HS-27A (cell line): ENCODE measurements around the gene DOC2B.
"Not testable (repeated sequence)": the region's sequence is repeated elsewhere in the genome, so short reads cannot be mapped to it uniquely, and the experiment has no call there.

Source experiments
- DNase-seq: peaks from one replicate; pipeline ENCODE4 v3.0.0-alpha.2; 2012; ENCODE audit warnings: low read depth, missing footprints

Gene DOC2B

DNA sequence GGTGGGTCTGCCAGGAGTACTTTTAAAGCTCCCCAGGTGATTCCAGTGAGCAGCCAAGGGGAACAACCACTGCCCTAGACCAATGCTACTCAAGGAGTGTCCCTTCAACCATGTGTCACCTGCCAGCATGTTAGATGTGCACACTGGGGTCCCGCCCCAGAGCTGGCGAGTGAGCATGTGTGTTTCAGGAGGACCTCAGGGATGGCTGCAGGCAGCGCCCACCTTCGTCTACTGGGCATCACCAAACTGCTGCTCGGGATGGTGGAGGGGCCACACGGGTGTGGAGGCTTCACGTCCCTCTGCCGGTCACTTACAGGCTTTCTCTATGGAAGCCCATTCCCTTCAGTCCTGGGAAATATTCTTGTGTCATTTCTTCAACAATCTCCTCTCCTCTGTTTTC is 29.0 kb upstream of the DOC2B start:
- no peak for DNase-seq

GRCh38 chr17:208429-208828 is 27.0 kb upstream of the DOC2B start:
- no peak for DNase-seq

DNA sequence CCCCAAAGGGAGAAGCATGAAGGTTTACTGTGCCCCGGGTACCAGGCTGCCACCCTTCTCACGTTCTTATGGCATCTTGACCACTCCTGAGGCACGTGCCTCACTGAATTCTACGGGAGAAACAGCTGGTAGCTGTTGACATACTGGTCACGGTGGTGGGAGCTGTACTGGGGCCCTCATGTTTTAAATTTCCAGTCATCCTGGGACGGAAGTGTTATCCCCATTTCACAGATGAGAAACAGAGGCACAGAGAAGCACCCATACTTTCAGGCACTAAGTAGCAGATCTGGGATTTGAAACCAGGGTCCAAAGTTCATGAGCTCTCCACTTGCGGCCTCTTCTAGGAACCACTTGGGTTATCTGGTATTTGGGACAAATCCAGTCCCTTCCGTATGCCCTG is 26.3 kb upstream of the DOC2B start:
- no peak for DNase-seq

GRCh38 chr17:206941-207560 is 25.6 kb upstream of the DOC2B start:
- DNase-seq: no peak

DNA sequence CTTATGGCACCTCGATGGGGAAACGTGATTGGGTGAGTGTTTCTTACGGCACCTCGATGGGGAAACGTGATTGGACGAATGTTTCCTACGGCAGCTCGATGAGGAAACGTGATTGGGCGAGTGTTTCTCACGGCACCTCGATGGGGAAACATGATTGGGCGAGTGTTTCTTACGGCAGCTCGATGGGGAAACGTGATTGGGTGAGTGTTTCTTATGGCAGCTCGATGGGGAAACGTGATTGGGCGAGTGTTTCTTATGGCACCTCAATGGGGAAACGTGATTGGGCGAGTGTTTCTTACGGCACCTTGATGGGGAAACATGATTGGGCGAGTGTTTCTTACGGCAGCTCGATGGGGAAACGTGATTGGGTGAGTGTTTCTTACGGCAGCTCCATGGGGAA is 25.0 kb upstream of the DOC2B start:
- not testable (repeated sequence) for DNase-seq

GRCh38 chr17:205817-206216 is 24.4 kb upstream of the DOC2B start:
- DNase-seq: no peak

DNA sequence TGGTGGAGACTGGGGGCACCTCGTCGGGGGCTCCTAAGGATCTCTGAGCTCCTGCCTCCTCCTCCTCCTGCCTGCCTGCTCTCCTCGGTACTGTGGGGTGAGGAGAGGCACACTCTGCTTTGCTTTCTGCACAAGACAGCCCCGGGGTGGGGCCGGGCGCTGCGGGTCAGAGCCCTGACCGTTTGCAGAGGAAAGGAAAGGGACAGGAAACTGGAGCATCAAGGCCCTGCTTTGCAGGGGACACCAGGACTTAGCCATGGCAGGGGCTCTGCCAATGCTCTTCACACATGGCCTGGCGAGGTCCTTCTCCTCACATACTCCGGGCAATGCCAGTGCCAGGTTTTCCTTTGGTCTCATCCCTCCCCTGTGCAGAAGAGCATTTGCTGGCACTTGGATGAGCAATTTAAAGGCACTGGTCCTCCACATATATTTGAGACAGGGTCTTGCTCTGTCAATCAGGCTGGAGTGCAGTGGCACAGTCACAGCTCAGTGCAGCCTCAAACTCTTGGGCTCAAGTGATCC is 23.8 kb upstream of the DOC2B start:
- DNase-seq: no peak

GRCh38 chr17:204427-205147 is 23.1 kb upstream of the DOC2B start:
- no peak for DNase-seq

- no peak for DNase-seq
Observed at GRCh38 chr17:202501-202951, 21.1 kb upstream of the DOC2B start.

- DNase-seq: not testable (repeated sequence)
Observed at GRCh38 chr17:201736-202135, 20.3 kb upstream of the DOC2B start.

GRCh38 chr17:201257-201656 is 19.8 kb upstream of the DOC2B start:
- DNase-seq: not testable (repeated sequence)

DNA sequence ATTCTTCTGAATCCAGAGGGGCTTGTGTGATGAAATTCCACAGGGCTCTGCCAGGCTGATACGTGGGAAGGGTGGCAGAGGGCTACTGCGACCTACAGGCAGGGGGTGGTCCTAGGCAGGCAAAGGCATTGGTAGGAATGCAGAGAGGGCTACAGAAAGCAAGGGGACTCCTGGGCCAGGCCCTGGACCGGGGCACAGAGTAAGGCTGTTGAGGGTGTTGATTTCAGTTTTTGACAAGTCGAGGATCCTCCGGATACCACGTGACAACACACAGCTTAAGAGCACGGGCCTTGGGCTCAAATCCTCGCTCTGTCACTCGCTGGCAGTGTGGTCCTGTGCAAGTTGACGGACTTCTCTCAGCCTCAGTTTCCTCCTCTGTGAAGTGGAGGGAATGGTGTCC is 19.1 kb upstream of the DOC2B start:
- DNase-seq: no peak

- DNase-seq: no peak
Observed at GRCh38 chr17:199806-200545, 18.5 kb upstream of the DOC2B start.

DNA sequence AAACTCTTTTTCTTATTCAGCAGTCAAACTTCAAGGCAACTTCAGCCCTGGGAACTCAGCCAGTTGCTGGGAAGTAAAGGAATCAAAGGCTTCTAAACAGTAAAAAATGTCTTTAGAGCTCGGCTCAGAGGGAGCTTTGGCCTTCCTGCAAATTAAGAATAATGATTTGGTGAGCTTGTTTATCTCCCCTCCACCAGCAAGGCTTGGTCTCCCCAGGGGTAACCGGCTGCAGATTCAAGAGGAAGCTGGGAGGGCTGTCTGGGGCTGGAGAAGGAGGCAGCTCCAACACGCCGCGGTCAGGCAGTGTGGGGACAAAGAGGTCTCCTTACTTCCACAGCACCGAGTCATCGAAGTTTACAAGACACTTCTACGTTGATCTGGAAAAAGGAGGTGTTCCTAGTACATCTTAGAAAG is 17.7 kb upstream of the DOC2B start:
- no peak for DNase-seq

DNA sequence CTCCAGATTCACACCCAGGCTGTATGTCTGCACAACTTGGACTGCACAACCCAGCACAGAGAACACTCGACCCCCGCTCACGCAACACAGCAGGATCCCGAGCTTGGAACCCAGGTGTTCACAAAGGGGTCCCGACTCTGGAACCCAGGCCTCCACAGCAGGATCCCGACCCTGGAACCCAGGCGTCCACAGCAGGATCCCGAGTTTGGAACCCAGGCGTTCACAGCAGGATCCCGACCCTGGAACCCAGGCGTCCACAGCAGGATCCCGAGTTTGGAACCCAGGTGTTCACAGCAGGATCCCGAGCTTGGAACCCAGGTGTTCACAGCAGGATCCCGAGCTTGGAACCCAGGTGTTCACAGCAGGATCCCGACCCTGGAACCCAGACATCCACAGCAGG is 16.8 kb upstream of the DOC2B start:
- DNase-seq: not testable (repeated sequence)

DNA sequence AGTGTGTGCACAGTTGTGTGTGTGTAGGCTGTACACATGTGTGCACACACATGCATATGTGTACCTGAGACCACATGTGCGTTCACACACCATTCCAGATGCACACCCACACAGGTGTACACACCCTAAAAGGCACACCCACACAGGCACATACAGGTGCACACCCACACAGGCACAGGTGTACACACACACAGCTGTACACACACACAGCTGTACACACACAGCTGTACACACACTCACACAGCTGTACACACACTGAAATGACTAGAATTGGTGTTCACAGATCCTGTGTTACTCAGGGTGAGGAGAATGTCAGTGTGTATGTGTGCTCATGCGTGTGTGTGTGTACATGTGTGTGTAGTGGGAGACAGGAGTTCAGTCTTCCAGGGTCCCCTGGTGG is 15.9 kb upstream of the DOC2B start:
- no peak for DNase-seq

- no peak for DNase-seq
Observed at GRCh38 chr17:194828-195602, 13.6 kb upstream of the DOC2B start.

DNA sequence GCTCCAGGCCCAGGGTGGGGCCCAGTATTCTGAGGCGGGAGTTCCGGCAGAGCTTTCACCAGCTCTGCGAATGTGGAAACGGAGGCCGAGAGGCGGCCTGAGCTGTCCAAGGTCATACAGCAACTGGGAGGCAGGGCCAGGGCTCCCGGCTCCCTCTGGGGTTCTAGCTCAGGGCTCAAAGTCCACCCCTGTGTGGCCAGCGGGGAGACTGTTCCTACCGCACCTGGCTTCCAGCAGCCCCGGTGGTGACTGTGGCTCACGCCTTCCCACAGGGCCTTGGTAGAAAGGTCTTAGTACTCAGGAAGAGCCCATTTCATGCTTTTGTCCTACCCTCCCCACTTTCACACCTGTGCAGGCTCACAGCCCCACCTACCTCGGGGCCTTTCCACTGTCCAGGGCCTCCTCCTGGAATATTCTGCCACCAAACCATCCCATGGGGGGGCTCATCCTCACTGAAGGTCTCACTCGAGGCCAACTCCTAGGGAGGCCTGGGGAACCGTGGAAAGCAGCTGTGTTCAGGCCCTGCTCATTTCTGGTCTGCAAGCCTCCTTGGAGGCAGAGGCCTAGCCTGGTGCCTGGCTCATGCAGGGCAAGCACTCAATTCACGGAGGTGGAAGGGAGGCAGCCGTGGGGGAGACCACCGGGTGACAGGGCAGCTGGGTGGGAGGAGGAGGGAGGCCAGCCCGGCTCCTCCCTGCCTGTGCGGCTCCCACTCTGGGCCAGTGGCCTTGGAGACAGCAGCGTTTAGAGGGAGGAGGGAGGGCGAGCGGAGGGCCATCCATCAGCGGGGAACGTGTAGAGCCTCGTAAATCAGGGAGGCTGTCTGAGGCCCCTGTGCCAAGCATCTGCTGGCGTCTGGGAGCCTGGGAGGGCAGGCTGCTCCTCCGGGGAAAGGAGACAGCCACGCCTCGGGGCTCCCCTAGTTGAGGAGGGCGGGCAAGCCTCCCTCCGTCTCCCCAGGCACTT is 12.7 kb upstream of the DOC2B start:
- DNase-seq: no peak

DNA sequence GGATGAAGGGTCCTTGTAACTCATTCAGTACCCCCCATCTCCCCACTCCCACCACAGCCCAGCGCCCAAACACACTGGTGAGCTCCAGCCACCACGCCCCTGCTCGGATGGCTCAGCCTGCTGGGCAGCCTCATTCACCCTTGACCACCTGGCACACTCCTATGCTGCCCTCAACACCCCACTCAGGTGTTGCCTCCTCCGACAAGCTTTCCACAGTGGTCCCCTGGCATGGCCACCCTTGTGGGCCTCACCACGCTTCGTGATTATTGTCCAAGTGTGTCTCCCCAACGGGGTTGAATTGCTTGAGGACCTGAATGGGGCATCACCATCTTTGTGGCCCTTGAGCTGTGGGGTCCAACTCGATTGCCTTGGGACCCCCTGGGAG is 12.0 kb upstream of the DOC2B start:
- no peak for DNase-seq

DNA sequence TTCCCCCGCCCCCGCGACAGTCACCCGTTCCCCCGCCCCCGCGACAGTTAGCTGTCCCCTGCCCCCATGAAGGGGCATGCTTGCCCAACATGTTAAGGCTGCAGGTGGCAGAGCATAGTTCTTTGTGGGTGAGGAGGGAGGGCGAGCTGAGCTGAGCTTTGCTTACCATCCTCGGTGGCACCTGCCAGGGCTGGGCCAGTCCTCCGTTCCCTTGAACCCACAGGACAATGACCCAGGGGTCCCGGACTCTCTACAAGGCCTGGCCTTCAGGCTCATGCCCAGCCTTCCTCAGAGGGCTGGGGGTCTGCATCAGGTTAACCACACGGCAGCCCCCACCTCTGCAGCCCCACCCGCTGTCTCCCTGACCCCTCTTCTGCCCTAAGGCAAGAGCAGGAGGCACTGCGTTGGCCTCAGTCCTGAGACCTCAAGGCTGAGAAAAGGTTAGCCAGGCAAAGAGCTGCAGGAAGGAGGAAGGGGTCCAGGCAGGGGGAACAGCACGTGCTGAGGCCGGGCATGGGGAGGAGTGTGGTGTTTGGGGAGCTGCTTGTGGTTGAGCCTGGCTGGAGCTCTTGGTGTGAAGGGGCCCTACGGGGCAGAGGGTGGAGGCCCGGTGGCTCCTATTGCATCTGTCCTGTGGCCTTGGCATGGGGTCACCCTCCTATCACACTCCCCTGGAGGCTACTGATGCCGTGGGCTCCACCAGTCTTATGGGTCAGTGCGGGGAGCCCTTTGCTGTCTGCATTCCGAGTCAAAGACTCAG is 11.4 kb upstream of the DOC2B start:
- no peak for DNase-seq
